Activated naive CD8-positive, alpha-beta T cell treated with anti-CD3 and anti-CD28 coated beads, Interleukin-2, amount 10 ng/mL, durations not matched to agents 7 days and 5 days (primary cell): Measurements from ENCODE around the gene ATXN1. TPM values are rescaled to one million over a fixed set of nuclear protein-coding genes. Genes with fewer than 3 reads are reported as not detected.
"Not testable (repeated sequence)": the region's sequence is repeated elsewhere in the genome, so short reads cannot be mapped to it uniquely, and the experiment has no call there.

Experiments used
- ATAC-seq: fragments of 150-1000 bp; cut with Tn5 transposase; one replicate; pipeline ENCODE4 v1.10.0; 2021; ENCODE audit warnings: low read depth, moderate library complexity
- POLR2A ChIA-PET: fragments of 350-600 bp; sonication (Branson Sonifier 250); formaldehyde crosslinking; loops from one replicate; lab custom pipeline; 2021; ENCODE audit warnings: antibody characterized with exemption; lab: Charles Lee
- DNase-seq: peaks from one replicate; pipeline ENCODE4 v3.0.0; 2021
- H3K27ac Mint-ChIP-seq: one replicate; pipeline ENCODE4 v1.8.0; 2022; ENCODE audit warnings: mild to moderate bottlenecking, mixed read lengths
- H3K27me3 Mint-ChIP-seq: one replicate; pipeline ENCODE4 v1.8.0; 2022; ENCODE audit warnings: mild to moderate bottlenecking, moderate library complexity, mixed read lengths
- H3K36me3 Mint-ChIP-seq: one replicate; pipeline ENCODE4 v1.8.0; 2021; ENCODE audit warnings: mild to moderate bottlenecking, mixed read lengths
- H3K4me1 Mint-ChIP-seq: one replicate; pipeline ENCODE4 v1.8.0; 2021; ENCODE audit warnings: mixed read lengths
- H3K4me3 Mint-ChIP-seq: one replicate; pipeline ENCODE4 v1.8.0; 2022; ENCODE audit warnings: mild to moderate bottlenecking, moderate library complexity, mixed read lengths
- H3K9me3 Mint-ChIP-seq: one replicate; pipeline ENCODE4 v1.8.0; 2021; ENCODE audit warnings: mixed read lengths
- total RNA-seq, 2 experiments: library from RNA; stranded (reverse); gene quantifications; one replicate each; pipeline ENCODE4 v1.2.3, GENCODE V29; 2021

The ATXN1 gene
- total RNA-seq, 2 experiments from 2014 or later, result 63.6 to 67.2 TPM

- ATAC-seq, result no peak
- POLR2A ChIA-PET, result no interaction called here
- H3K9me3 Mint-ChIP-seq, result peaks cover 4% of the 10 kb centered on the region
These were observed 129.2 kb downstream of the ATXN1 start for GRCh38 chr6:16632101-16632500.

GRCh38 chr6:16630026-16630643 is 131.1 kb downstream of the ATXN1 start:
- Mint-ChIP-seq H3K27ac (no peak overlapping the region), H3K4me1 (peaks cover 19% of the 10 kb centered on the region), H3K36me3 (peaks cover 25% of the 10 kb centered on the region), H3K4me3 (no peak overlapping the region), H3K9me3 (peaks cover 4% of the 10 kb centered on the region), H3K27me3 (no peaks in the 10 kb centered on the region)
- POLR2A ChIA-PET, result interaction anchor here (0.5 kb wide), 1 partner anchor 10 kb away, joined by 3 read pairs; no protein-coding TSS in a partner anchor
- ATAC-seq (no peak), DNase-seq (no peak)

More at GRCh38 chr6:16632101-16632500, 129.2 kb downstream of the ATXN1 start:
- Mint-ChIP-seq H3K27ac (no peak overlapping the region), H3K4me1 (peaks cover 28% of the 10 kb centered on the region), H3K27me3 (no peaks in the 10 kb centered on the region), H3K36me3 (peaks cover 25% of the 10 kb centered on the region), H3K4me3 (no peak overlapping the region)
- DNase-seq, result no peak

GRCh38 chr6:16628580-16628979 is 132.7 kb downstream of the ATXN1 start:
- H3K4me3 Mint-ChIP-seq, DNase-seq, H3K27ac Mint-ChIP-seq, H3K4me1 Mint-ChIP-seq, ATAC-seq, H3K9me3 Mint-ChIP-seq, H3K27me3 Mint-ChIP-seq, POLR2A ChIA-PET: not testable (repeated sequence)
- peaks cover 26% of the 10 kb centered on the region for H3K36me3 Mint-ChIP-seq

- no peaks in the 10 kb centered on the region for H3K27me3 Mint-ChIP-seq
- no peak overlapping the region for H3K27ac Mint-ChIP-seq
- H3K4me3 Mint-ChIP-seq, result no peak overlapping the region
- ATAC-seq (no peak), DNase-seq (no peak)
- peaks cover 2% of the 10 kb centered on the region for H3K9me3 Mint-ChIP-seq
- POLR2A ChIA-PET, result no interaction called here
- H3K4me1 Mint-ChIP-seq, result peaks cover 2% of the 10 kb centered on the region
- peaks cover 18% of the 10 kb centered on the region for H3K36me3 Mint-ChIP-seq
These were observed 134.6 kb downstream of the ATXN1 start for GRCh38 chr6:16626650-16627049.

- DNase-seq (no peak), ATAC-seq (no peak)
- Mint-ChIP-seq H3K4me3 (no peak overlapping the region), H3K4me1 (peaks cover 2% of the 10 kb centered on the region), H3K27ac (no peak overlapping the region), H3K36me3 (peaks cover 13% of the 10 kb centered on the region), H3K9me3 (peaks cover 2% of the 10 kb centered on the region), H3K27me3 (no peaks in the 10 kb centered on the region)
- POLR2A ChIA-PET, result no interaction called here
These were observed 135.7 kb downstream of the ATXN1 start for GRCh38 chr6:16625291-16626265.

GRCh38 chr6:16624636-16625290 is 136.5 kb downstream of the ATXN1 start:
- Mint-ChIP-seq H3K9me3 (peaks cover 2% of the 10 kb centered on the region), H3K27me3 (no peaks in the 10 kb centered on the region), H3K27ac (no peak overlapping the region), H3K4me1 (peaks cover 4% of the 10 kb centered on the region), H3K36me3 (peaks cover 13% of the 10 kb centered on the region), H3K4me3 (no peak overlapping the region)
- POLR2A ChIA-PET, result no interaction called here
- ATAC-seq, result no peak
- no peak for DNase-seq

GRCh38 chr6:16623731-16624130 is 137.5 kb downstream of the ATXN1 start:
- DNase-seq (no peak), ATAC-seq (no peak)
- H3K27me3 Mint-ChIP-seq, result no peaks in the 10 kb centered on the region
- peaks cover 9% of the 10 kb centered on the region for H3K36me3 Mint-ChIP-seq
- no peak overlapping the region for H3K4me3 Mint-ChIP-seq
- H3K9me3 Mint-ChIP-seq, result peaks cover 2% of the 10 kb centered on the region
- no peak overlapping the region for H3K27ac Mint-ChIP-seq
- POLR2A ChIA-PET, result no interaction called here
- peaks cover 6% of the 10 kb centered on the region for H3K4me1 Mint-ChIP-seq

- no peak for DNase-seq
- Mint-ChIP-seq H3K9me3 (no peaks in the 10 kb centered on the region), H3K27me3 (no peaks in the 10 kb centered on the region), H3K4me3 (no peak overlapping the region), H3K4me1 (peaks cover 6% of the 10 kb centered on the region), H3K27ac (no peak overlapping the region), H3K36me3 (peaks cover 5% of the 10 kb centered on the region)
- ATAC-seq, result no peak
- POLR2A ChIA-PET, result no interaction called here
These were observed 138.1 kb downstream of the ATXN1 start for GRCh38 chr6:16623029-16623653.

- no peak overlapping the region for H3K27ac Mint-ChIP-seq
- H3K4me3 Mint-ChIP-seq, result no peak overlapping the region
These were observed 139.1 kb downstream of the ATXN1 start for GRCh38 chr6:16622193-16622592.

GRCh38 chr6:16621002-16621401 is 140.3 kb downstream of the ATXN1 start:
- no peak for ATAC-seq
- no peaks in the 10 kb centered on the region for H3K27me3 Mint-ChIP-seq
- H3K27ac Mint-ChIP-seq, result no peak overlapping the region
- H3K36me3 Mint-ChIP-seq, result peaks cover 4% of the 10 kb centered on the region
- no peak overlapping the region for H3K4me3 Mint-ChIP-seq
- H3K4me1 Mint-ChIP-seq, result peaks cover 6% of the 10 kb centered on the region
- no peaks in the 10 kb centered on the region for H3K9me3 Mint-ChIP-seq
- POLR2A ChIA-PET, result no interaction called here
- DNase-seq, result no peak

More at GRCh38 chr6:16622193-16622592, 139.1 kb downstream of the ATXN1 start:
- ATAC-seq (no peak), DNase-seq (no peak)
- H3K36me3 Mint-ChIP-seq, result peaks cover 2% of the 10 kb centered on the region
- peaks cover 6% of the 10 kb centered on the region for H3K4me1 Mint-ChIP-seq
- POLR2A ChIA-PET, result no interaction called here
- H3K27me3 Mint-ChIP-seq, result no peaks in the 10 kb centered on the region
- H3K9me3 Mint-ChIP-seq, result no peaks in the 10 kb centered on the region

- Mint-ChIP-seq H3K9me3 (no peaks in the 10 kb centered on the region), H3K27ac (no peak overlapping the region), H3K4me3 (no peak overlapping the region), H3K36me3 (peaks cover 4% of the 10 kb centered on the region), H3K27me3 (no peaks in the 10 kb centered on the region), H3K4me1 (peaks cover 6% of the 10 kb centered on the region)
- POLR2A ChIA-PET, result interaction anchor here (0.6 to 0.7 kb wide), 2 partner anchors 10 to 14 kb away, joined by 3 read pairs; no protein-coding TSS in a partner anchor
- ATAC-seq (no peak), DNase-seq (no peak)
These were observed 141.5 kb downstream of the ATXN1 start for GRCh38 chr6:16619777-16620176.

GRCh38 chr6:16618962-16619361 is 142.3 kb downstream of the ATXN1 start:
- Mint-ChIP-seq H3K27ac (no peak overlapping the region), H3K36me3 (peaks cover 4% of the 10 kb centered on the region), H3K4me1 (peaks cover 6% of the 10 kb centered on the region), H3K4me3 (no peak overlapping the region), H3K27me3 (no peaks in the 10 kb centered on the region), H3K9me3 (no peaks in the 10 kb centered on the region)
- DNase-seq (no peak), ATAC-seq (no peak)
- POLR2A ChIA-PET, result no interaction called here

GRCh38 chr6:16615215-16615614 is 146.0 kb downstream of the ATXN1 start:
- H3K4me1 Mint-ChIP-seq, H3K4me3 Mint-ChIP-seq, H3K9me3 Mint-ChIP-seq, H3K27me3 Mint-ChIP-seq, DNase-seq, ATAC-seq, H3K36me3 Mint-ChIP-seq, H3K27ac Mint-ChIP-seq, POLR2A ChIA-PET: not testable (repeated sequence)
